HG03457 (cell line): ENCODE measurements around the gene TRMT10B.
A peak's percentile ranks its signal among the peaks of the same experiment; 100 is the strongest.
"Not testable (repeated sequence)": the region's sequence is repeated elsewhere in the genome, so short reads cannot be mapped to it uniquely, and the experiment has no call there.

ENCODE experiments used
- ATAC-seq: cut with Tn5 transposase; IDR thresholded peaks from one replicate; pipeline ENCODE4 v1.9.1; 2021; ENCODE audit warnings: moderate number of reproducible peaks; ENCODE audit not compliant: unreplicated experiment

Gene TRMT10B

DNA sequence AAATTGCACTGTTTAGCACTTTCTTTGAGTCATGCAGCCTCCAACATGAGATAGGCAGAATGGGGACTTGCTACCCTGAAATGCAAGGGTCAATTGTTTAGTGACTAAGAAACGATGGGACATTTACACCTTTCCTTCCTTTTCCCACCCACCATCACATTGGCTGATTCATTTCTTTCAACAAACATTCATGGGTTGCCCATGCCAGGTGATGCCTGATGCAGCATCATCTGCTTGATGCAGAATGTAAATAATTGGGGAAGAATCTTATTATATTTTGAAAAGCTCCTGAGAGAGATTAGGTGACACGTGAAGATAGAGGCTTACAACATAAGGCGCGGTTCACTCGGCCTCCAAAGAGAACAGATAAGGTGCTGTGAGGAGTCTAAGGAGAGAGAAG lies 4.5 kb upstream of the TRMT10B start:
- ATAC-seq, result no peak

DNA sequence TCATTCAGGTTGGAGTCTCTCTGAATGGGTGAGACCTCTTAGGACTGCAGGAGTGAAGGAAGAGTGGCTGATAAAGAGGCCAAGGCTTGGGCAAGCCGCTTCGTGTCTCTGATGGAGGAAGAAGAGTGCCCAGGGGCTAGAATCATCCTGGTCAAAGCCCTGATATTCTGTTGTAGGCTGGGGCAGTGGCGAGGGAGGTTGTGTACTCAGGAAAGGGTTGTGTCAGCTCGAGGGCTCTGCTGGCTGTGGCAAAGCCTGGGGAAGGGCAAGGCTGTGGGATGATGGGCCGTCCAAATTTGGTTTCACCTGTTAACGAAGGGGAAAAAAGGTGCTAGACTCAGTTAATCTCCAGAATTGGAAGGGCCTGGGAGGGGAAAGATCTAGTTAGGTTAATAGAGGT lies 2.4 kb upstream of the TRMT10B start:
- ATAC-seq, result no peak

- not testable (repeated sequence) for ATAC-seq
These were observed 1.9 kb upstream of the TRMT10B start for GRCh38 chr9:37751704-37752103.

GRCh38 chr9:37752112-37752511 lies 1.5 kb upstream of the TRMT10B start:
- not testable (repeated sequence) for ATAC-seq

DNA sequence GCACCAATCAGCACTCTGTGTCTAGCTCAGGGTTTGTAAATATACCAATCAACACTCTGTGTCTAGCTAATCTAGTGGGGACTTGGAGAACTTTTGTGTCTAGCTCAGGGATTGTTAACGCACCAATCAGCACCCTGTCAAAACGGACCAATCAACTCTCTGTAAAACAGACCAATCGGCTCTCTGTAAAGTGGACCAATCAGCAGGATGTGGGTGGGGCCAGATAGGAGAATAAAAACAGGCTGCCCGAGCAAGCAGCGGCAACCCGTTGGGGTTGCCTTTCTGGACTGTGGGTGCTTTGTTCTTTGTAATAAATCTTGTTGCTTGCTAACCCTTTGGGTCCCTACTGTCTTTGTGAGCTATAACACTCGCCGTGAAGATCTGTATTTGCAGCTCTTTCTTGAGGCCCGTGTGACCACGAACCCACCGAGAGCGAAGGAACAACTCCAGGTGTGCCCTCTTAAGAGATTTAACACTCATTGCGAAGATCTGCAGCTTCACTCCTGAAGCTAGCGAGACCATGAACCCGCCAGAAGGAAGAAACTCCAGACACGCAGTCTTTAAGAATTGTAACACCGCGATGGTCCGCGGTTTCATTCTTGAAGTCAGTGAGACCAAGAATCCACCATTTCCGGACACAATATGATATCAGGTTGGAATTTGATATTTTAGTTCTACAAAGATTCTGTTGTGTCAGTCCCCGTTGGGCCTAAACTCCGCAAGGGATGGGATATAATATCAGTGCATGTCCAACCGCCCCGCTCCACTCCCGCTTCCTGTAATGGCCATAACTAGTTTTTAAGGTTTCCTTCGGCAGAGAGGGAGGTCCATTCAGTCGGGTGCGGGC lies 740 bp upstream of the TRMT10B start:
- ATAC-seq, result no peak

DNA sequence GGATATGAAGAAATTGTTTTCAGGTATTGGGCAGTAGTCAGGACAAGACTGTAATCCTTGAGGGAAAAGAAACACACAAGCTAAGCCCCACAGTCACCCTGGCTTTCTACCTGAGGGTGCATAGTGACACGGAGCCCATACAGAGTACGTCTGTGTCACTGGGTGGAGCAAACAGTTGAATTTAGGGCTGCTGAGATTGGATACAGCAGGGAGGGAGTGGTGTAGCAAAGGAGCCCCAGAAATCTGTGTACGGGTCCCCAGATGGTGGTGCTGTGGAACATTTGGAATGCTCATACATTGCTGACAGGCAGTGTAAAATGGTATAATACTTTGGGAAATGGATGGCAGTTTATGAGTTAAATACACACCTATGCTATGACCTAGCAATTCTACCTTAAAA lies 5.1 kb downstream of the TRMT10B start:
- ATAC-seq, result no peak

GRCh38 chr9:37760416-37761161 lies 7.0 kb downstream of the TRMT10B start:
- no peak for ATAC-seq

- ATAC-seq, result no peak
These were observed 7.9 kb downstream of the TRMT10B start for GRCh38 chr9:37761511-37761910.

DNA sequence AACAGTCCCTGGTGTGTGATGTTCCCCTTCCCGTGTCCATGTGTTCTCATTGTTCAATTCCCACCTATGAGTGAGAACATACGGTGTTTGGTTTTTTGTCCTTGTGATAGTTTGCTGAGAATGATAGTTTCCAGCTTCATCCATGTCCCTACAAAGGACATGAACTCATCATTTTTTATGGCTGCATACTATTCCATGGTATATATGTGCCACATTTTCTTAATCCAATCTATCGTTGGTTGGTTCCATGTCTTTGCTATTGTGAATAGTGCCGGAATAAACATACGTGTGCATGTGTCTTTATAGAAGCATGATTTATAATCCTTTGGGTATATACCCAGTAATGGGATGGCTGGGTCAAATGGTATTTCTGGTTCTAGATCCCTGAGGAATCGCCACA lies 11.7 kb downstream of the TRMT10B start:
- ATAC-seq, result not testable (repeated sequence)

GRCh38 chr9:37769306-37769705 lies 15.7 kb downstream of the TRMT10B start:
- no peak for ATAC-seq

GRCh38 chr9:37769995-37770394 lies 16.4 kb downstream of the TRMT10B start:
- ATAC-seq, result no peak

GRCh38 chr9:37775216-37775919 lies 21.8 kb downstream of the TRMT10B start:
- no peak for ATAC-seq

- no peak for ATAC-seq
These were observed 22.7 kb downstream of the TRMT10B start for GRCh38 chr9:37776328-37776727.

GRCh38 chr9:37778534-37778933 lies 24.9 kb downstream of the TRMT10B start:
- no peak for ATAC-seq

GRCh38 chr9:37784291-37784615 lies 30.6 kb downstream of the TRMT10B start:
- no peak for ATAC-seq

GRCh38 chr9:37784616-37785483 lies 31.2 kb downstream of the TRMT10B start, which contains the start of gene EXOSC3:
Gene EXOSC3, minus strand, starts transcription at chr9:37785064. Its CDS starts 20 bp downstream, at chr9:37785044.
- ATAC-seq, result peak; percentile 87

- ATAC-seq, result no peak
These were observed 33.5 kb downstream of the TRMT10B start for GRCh38 chr9:37787059-37787458.

DNA sequence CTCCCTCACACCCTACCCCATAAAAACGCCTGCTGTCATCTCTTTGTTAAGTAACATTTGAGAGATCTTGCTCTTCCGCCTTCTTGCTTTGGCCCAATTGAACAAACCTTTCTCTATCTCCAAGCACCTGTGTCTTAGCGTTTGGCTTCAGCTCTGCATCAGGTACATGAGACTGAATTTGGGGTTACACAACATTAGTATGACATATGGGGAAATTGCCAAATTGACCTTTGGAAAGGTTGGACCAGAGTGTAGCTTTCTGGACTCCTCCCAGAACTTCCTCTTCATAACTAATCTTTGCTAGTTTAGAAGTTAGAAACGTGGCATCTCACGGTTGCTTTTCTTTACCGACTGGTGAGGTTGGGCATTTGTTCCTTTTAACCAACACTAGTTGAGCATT lies 34.7 kb downstream of the TRMT10B start:
- no peak for ATAC-seq

GRCh38 chr9:37790096-37790495 lies 36.5 kb downstream of the TRMT10B start:
- ATAC-seq, result no peak

GRCh38 chr9:37792122-37792521 lies 38.5 kb downstream of the TRMT10B start:
- no peak for ATAC-seq

GRCh38 chr9:37796232-37796631 lies 42.6 kb downstream of the TRMT10B start:
- ATAC-seq, result no peak
